Lower lobe of right lung (tissue), 2 donors: ENCODE results near the gene SLC17A2. TPM values are rescaled to one million over a fixed set of nuclear protein-coding genes. Genes with fewer than 3 reads are reported as not detected.

Experiments
- ATAC-seq, 2 donors: fragments of 200-7000 bp; cut with Tn5 transposase; one replicate each; pipeline ENCODE4 v1.9.1; 2020 to 2022; ENCODE audit warnings: mild to moderate bottlenecking in 2 of 2, moderate library complexity in 2 of 2
- DNase-seq: peaks from one replicate; pipeline ENCODE4 v3.0.0-alpha.2; 2020
- H3K27ac ChIP-seq: fragments of 200-600 bp; one replicate; pipeline ENCODE4 v1.8.0; 2022
- H3K27me3 ChIP-seq: fragments of 200-600 bp; one replicate; pipeline ENCODE4 v1.8.0; 2022; ENCODE audit warnings: low read depth
- H3K36me3 ChIP-seq: fragments of 200-600 bp; one replicate; pipeline ENCODE4 v1.8.0; 2022; ENCODE audit warnings: mild to moderate bottlenecking
- H3K4me1 ChIP-seq: fragments of 200-600 bp; one replicate; pipeline ENCODE4 v1.8.0; 2022
- H3K4me3 ChIP-seq: fragments of 200-600 bp; one replicate; pipeline ENCODE4 v1.8.0; 2022; ENCODE audit warnings: mild to moderate bottlenecking
- H3K9me3 ChIP-seq: fragments of 200-600 bp; one replicate; pipeline ENCODE4 v1.8.0; 2022
- intact Hi-C: fragments of 100-400 bp; cut with DNase I; formaldehyde crosslinking; loops from one replicate; pipeline ENCODE4 v1.11.0; 2022
- total RNA-seq: library from RNA; stranded (reverse); fragmentation: NEBNext Ultra II Directional; extraction: Animal tissue kit (Norgen Biotek cat#: 25700); gene quantifications from one replicate; pipeline ENCODE4 v1.2.1, GENCODE V29; 2021
- TF ChIP-seq, protein P1 (sequence below): fragments of 200-600 bp; IDR thresholded peaks from one replicate; pipeline ENCODE4 v1.8.0; 2022; ENCODE audit warnings: antibody characterized with exemption, mild to moderate bottlenecking
- donor health status: DM: no; HTN: yes; CAD: no; lungs with severe emphysema.

SLC17A2 gene
- total RNA-seq, 1 donor from 2014 or later: not detected

DNA sequence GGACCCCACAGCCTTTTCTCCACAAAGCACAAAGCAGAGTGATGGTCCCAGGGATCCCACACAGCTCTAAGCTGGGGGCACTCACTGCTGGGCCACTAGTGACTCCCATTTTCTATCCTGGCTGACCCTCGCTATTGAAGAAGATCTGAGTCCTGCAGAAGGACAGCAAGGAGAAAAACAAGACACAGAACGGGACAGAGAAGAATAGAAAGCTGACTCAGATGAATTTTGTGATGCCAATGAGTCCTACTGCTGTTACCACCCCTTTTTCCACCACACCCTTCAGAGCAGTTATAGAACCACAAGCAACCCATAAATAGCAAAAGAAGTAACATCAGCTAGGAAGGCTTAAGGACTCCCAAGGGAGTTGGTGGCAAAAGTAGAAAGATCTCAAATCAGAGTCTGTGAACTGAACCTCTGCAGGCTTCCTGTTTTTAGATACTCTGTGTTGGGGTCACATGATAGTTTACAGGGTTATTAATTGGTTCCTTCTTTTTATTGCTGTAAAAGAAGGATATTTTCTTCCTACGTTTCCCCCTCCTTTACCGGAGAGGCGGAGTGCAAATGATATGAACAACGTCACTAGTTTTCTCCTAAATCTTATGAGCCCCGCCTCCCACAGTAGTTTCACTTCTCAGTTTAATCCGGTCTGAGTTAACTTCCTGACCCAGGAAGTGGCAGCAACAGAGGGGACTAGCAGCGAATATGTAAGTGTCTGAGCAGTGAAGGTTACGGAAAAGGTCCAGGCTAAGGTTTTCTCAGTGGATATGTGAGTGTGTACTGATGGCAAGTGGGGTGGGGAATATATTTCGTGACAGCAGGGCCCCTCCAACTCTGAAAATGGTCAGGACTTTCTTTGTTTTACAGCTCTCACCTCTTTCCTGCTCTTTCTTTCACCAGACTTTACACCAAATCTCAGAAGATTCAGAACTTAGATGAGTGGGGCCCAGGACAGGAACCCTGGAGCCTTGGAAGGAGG is 31.9 kb upstream of the SLC17A2 start, which contains the start of gene TRIM38:
Gene TRIM38 (plus strand): TSS at position 654 of the 979 bp plus-strand sequence. CDS start 3,721 bp downstream, outside the sequence.
- ATAC-seq (peak; percentile 92 to 97), DNase-seq (peak; percentile 52)
- H3K4me3 ChIP-seq: peak within 1 kb of the TSS; percentile 65
- H3K9me3 ChIP-seq: no peaks in the 10 kb centered on the region
- intact Hi-C loops: no loop called here
- no peaks in the 10 kb centered on the region for H3K27me3 ChIP-seq
- TF ChIP-seq, protein P1, sequence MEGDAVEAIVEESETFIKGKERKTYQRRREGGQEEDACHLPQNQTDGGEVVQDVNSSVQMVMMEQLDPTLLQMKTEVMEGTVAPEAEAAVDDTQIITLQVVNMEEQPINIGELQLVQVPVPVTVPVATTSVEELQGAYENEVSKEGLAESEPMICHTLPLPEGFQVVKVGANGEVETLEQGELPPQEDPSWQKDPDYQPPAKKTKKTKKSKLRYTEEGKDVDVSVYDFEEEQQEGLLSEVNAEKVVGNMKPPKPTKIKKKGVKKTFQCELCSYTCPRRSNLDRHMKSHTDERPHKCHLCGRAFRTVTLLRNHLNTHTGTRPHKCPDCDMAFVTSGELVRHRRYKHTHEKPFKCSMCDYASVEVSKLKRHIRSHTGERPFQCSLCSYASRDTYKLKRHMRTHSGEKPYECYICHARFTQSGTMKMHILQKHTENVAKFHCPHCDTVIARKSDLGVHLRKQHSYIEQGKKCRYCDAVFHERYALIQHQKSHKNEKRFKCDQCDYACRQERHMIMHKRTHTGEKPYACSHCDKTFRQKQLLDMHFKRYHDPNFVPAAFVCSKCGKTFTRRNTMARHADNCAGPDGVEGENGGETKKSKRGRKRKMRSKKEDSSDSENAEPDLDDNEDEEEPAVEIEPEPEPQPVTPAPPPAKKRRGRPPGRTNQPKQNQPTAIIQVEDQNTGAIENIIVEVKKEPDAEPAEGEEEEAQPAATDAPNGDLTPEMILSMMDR: no peak
- peak within 1 kb of the TSS; percentile 90 for H3K27ac ChIP-seq
- peaks cover 28% of the 10 kb centered on the region for H3K36me3 ChIP-seq
- peaks cover 52% of the 10 kb centered on the region for H3K4me1 ChIP-seq

DNA sequence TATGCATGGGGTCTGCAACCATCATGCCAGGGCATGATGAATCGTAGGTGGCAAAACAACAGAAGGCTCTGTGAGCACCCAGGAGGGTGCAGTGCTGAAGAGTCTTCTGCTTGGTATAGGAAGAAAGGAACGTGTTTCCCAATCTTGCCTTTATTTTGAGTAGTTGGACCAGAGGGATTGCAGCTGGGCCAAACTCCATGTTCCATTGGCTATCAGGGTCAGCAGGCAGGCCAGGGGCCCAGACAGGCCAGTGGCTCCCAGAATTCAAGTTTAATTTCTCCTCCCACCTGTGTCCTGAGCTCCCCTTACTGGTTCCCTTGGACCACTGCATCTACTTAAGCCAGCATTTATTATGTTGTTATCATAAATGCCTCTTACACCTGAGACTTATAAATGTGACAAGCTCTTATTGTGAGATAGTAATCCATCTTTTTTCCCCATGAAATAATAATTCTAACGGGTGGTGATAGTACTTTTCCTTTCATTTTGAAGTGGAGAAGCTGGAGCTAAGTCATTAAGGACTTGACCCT is 31.2 kb upstream of the SLC17A2 start:
- intact Hi-C loops: no loop called here
- Histone ChIP-seq H3K36me3 (peaks cover 20% of the 10 kb centered on the region), H3K4me1 (peaks cover 45% of the 10 kb centered on the region)

DNA sequence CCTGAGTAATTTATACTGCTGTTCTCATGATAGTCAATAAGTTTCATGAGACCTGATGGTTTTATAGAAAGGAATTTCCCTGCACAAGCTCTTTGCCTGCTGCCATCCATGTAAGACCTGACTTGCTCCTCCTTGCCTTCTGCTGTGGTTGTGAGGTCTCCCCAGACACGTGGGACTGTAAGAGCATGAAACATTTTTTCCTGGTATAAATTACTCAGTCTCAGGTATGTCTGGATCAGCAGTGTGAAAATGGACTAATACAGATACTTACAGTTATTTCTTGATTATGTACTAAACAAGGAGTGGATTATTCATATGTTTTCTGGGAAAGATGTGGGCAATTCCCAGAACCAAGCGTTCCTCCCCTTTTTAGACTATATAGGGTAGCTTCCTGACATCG is 30.2 kb upstream of the SLC17A2 start:
- ATAC-seq (no peak), DNase-seq (no peak)
- peaks cover 11% of the 10 kb centered on the region for H3K36me3 ChIP-seq
- H3K27ac ChIP-seq: peak overlapping the region; percentile 90
- H3K4me1 ChIP-seq: peaks cover 35% of the 10 kb centered on the region
- intact Hi-C loops: no loop called here
- H3K4me3 ChIP-seq: no peak overlapping the region
- TF ChIP-seq, protein P1: no peak
- no peaks in the 10 kb centered on the region for H3K27me3 ChIP-seq
- H3K9me3 ChIP-seq: no peaks in the 10 kb centered on the region

More for the DNA sequence above, 31.2 kb upstream of the SLC17A2 start:
- Histone ChIP-seq H3K27me3 (no peaks in the 10 kb centered on the region), H3K27ac (peak overlapping the region; percentile 90), H3K9me3 (no peaks in the 10 kb centered on the region), H3K4me3 (peak overlapping the region; percentile 65)
- TF ChIP-seq, protein P1: peak; percentile 24
- ATAC-seq (peak in 1 of 2 donors; percentile 3), DNase-seq (no peak)

DNA sequence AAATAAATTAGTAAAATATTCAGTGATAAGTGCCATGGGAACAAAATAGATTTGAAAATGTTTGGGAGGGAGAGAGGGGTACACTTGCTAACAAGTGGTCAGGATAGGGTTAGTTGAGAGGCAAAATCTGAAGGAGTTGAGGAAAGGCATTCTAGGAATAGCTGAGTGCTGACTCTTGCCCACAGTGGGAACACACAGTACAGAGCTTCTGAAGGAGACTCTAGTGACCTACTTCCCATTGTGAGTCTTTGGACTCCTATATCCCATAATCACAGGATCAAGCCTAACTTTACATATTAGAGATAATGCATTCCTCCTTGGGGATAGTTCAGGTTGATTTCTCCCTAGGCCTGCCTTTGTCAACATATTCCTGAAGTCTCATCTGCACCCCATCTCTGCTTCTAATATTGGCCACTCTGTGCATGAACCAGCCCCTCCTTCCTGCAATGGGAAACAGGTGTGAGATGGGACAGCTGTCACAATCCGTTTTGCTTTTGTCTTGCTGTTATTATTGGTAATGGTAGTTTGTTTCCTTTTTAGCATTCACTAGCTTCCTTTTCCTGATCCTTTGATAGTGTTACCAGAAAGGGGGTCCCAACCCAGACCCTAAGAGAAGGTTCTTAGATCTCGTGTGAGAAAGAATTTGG is 29.5 kb upstream of the SLC17A2 start:
- no peaks in the 10 kb centered on the region for H3K9me3 ChIP-seq
- peaks cover 28% of the 10 kb centered on the region for H3K4me1 ChIP-seq
- H3K36me3 ChIP-seq: peaks cover 4% of the 10 kb centered on the region
- no peak for DNase-seq
- no peaks in the 10 kb centered on the region for H3K27me3 ChIP-seq
- H3K27ac ChIP-seq: no peak overlapping the region
- intact Hi-C loops: no loop called here
- TF ChIP-seq, protein P1: no peak
- H3K4me3 ChIP-seq: no peak overlapping the region
- no peak for ATAC-seq

DNA sequence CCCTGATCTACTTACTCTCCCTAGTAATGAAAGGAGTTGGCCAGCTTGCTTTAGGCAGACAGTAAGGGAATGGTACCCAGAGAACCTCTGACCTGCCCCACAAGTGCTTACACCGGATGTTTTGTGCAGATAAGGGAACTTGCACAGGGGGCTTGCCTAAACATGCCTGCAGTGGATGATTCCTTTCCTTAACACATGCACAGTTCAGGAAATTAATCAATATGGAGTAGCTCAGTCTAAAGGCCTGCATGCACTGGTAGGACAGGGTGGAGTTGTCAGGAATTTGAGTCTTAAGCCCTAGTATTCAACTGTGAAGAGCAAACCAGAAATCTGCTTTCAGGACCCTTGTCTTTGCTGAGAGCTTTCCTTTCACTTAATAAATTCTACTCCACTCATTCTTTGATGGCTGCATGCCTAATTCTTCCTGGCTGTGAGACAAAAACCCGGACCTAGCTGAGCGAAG is 28.2 kb upstream of the SLC17A2 start:
- ATAC-seq (no peak), DNase-seq (no peak)
- H3K27me3 ChIP-seq: no peaks in the 10 kb centered on the region
- no peaks in the 10 kb centered on the region for H3K9me3 ChIP-seq
- H3K4me3 ChIP-seq: no peak overlapping the region
- no peaks in the 10 kb centered on the region for H3K36me3 ChIP-seq
- TF ChIP-seq, protein P1: no peak
- no peak overlapping the region for H3K27ac ChIP-seq
- H3K4me1 ChIP-seq: peaks cover 15% of the 10 kb centered on the region
- intact Hi-C loops: no loop called here
